DMS 273 (cell line): ENCODE results near the gene CCDC69.

Experiments
- DNase-seq: peaks from one replicate; lab custom pipeline; 2025; ENCODE audit not compliant: unreplicated experiment; lab: John Stamatoyannopoulos, UW

The CCDC69 gene

GRCh38 chr5:151168602-151169344 is 55.1 kb downstream of the CCDC69 start:
- no peak for DNase-seq

DNA sequence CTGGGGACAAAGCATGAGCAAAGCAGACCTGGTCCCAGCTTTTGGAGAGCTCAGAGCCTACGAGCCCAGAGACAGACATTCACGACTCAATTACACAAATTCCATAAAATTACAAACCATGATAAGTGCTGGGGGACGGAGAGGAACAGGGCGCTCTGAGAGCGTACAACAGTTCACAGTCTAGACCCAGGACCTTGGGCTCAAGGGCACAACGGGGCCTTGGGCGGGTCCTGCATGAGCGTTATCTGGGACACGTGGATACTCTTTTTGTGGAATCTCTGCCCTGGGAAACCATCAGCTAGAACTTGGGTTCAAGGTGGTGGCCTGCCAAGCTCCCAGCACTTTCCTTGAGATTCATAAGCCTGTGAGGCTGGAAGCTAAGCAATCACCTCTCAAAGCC is 56.9 kb downstream of the CCDC69 start:
- no peak for DNase-seq

DNA sequence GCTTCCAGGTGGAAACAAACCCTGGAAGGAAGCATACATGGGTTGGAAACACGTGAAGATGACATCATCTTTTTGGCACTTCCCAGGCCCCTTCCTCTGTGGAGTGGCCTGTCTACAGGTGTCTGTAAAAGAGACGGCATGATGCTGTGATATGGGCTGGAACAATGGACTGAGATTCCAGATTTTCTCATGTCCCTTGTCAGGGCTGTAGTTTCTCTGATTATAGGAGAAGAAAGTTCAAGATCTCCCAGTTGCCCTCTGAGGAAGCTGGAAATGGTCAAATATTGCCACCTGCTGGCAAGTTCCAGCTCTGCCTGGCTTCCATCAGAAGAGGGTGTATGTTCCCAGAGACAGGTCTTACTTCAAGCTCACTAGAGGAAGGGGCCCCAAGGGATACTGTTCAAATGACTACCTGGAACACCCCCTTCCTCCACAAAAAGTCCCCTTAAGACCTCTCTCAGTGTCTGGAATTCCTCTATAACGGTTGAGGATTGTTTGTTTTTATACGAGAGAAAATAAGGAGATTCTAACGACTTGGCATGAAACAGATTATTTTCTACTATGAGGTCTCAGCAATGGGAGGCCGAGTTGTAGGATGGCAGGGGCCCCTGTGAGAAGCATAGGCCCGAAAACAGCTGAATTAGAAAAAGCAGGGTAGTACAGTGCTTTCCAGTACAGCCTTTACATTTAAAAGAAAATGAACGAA is 59.1 kb downstream of the CCDC69 start:
- DNase-seq = peak; percentile 87

- DNase-seq = no peak
Observed at GRCh38 chr5:151162776-151163175, 61.1 kb downstream of the CCDC69 start.

- DNase-seq = no peak
Observed at GRCh38 chr5:151159649-151160373, 64.1 kb downstream of the CCDC69 start.

GRCh38 chr5:151158287-151158661 is 65.6 kb downstream of the CCDC69 start:
- peak; percentile 58 for DNase-seq

GRCh38 chr5:151157426-151158286 is 66.2 kb downstream of the CCDC69 start, which contains the start of gene ANXA6:
Gene ANXA6, minus strand, starts transcription at chr5:151157779. Its CDS starts 9,878 bp downstream, at chr5:151147901.
- peak; percentile 93 for DNase-seq

- peak; percentile 67 for DNase-seq
Observed at GRCh38 chr5:151156507-151157420, 67.1 kb downstream of the CCDC69 start.

DNA sequence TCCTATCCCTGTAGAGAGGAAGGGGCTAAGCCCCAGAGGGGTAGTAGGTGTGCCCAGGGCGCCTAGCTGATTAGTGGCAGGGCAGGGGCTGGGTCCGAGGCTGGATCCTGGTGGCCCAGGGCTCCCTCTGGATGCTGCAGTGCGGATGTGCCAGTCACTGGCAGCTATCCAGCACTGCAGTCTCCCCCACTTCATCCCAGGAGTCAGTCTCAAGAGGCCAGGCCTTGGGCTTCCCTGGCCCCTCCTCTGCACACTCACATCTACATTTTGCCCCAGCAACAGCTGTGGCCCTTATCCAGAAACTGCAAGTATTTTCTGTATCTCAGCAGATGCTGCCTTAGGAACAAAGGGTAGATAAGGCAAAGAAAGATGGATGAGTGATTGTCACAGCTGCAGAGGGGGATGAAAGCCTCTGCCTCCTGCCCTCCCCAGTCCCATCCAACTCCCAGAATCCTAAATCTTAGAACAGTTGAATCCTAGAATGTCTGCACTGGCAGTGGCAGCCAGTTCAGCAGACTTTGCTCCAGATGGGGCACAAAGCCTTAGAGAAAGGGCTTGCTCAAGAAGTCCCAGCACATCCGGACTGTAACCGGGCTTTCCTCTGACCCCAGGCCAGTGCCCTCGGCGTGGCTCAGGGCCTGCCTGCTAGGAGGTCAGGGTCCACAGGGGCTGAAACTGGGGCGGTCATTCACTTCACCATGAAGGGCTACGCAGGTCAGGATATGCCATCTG is 68.0 kb downstream of the CCDC69 start:
- DNase-seq = peak; percentile 91

DNA sequence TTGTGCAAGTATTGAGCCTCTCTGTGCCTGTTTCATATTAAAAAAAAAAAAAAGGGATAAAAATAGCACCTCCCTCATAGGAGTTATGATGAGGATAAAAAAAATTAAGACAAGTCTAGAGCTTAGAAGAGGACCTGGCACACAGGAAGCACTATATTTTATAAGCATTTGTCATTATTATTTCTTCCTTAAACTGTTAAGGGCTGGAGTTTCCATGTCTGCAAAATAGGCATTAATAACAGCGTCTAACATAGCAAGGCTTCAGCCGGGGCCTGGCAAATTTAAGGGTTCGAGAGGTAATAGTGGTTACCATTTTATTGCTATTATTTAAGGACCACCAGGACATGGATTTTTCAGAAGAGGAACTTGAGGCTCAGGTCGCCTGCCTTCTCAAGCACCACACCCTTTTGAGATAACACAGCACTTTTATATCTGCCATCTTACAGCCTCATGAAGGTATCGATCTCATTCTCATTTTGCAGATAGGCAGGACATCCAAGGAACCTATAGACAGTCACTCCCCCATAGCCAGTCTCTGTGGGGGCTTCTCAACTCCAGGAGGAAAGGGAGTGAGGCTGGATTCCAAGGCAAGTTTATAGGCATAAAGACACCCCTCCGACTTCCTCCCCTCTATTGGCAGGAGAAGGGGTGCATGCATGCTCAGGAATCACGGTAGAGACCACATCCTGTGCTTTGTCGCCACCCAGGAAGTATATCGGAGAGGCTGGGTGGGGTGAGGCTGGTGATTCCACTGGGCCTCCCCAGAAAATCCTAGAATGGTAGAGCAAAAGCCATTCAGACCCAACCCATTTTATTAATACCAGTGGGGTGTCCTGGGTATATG is 68.7 kb downstream of the CCDC69 start:
- DNase-seq = no peak

DNA sequence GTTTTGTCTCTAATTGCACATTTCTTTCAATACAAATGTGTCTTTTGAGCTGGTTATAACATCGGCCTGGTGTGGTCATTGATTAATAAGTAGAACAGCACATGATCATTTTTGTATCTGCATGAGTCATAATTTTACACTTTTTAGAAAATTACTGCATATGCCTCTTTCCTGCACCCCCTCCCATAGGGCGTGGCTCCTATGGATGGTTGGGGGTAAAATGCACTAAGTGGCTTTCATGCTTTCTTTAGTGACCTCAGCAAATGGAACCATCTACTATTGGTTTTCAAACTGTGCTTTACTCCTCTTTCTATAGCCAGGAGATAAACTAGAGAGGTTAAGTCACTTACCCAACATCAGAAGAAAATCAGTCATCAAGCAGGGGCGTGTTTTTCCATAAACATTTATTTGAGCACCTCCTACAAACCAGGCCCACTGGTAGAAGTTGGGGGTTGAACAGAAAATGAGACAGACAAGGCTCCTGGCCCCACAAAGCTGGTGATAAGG is 70.1 kb downstream of the CCDC69 start:
- no peak for DNase-seq

DNA sequence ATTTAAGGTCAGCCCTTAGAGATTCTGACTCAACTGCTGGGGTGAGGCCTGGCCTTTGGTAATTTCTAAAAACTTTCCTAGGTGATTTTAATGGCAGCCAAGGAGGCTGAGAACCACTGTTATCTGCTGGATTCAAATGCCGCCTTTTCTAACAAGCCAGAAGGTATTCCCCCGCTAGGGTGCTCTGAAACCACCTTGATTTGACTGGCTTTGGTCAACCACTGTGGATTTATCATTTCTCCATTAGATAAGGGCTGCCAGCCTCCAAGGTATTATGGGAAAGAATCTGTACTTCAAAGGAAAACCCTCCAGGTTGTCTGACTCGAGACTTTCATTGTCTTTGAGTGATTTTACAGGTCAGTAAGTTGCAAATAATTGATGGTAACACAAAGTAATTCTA is 70.6 kb downstream of the CCDC69 start:
- DNase-seq = no peak

DNA sequence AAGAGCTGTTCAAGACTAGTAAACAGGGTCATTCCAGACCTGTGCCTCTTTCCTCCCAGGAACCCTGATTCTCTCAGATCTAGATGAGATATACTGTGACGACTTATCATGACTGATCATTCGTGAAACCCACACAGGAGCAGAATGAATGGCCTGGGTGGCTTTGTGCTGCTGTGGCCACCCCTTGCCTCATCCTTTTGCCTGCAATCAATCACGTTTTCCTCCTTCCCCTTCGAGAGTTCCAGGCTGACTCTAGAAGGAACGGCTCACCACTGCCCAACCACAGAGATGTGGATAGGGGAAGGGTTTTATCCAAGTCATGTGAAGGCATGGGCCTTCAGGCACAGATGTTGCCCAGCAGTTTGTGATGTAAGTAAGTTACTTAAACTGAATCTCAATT is 72.1 kb downstream of the CCDC69 start:
- no peak for DNase-seq

- DNase-seq = no peak
Observed at GRCh38 chr5:151151263-151151660, 72.6 kb downstream of the CCDC69 start.

GRCh38 chr5:151150471-151151262 is 73.2 kb downstream of the CCDC69 start:
- DNase-seq = peak; percentile 75

DNA sequence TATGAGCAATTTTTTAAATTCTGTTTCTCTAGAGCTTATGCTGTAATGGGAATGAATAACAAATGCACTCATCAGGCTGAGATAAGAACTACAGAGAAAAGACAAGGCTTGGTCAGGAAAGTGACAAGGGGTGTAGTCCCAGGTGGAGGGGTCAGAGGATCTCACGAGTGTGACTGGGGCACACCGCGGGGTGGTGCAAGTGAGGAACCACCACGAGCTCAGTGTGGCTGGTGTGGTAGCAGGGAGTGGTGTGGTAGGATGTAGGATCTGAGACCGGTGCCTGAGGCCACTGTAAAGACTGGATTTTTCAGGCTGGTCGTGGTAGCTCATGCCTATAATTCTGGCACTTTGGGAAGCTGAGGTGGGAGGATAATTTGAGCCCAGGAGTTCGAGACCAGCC is 75.3 kb downstream of the CCDC69 start:
- no peak for DNase-seq

DNA sequence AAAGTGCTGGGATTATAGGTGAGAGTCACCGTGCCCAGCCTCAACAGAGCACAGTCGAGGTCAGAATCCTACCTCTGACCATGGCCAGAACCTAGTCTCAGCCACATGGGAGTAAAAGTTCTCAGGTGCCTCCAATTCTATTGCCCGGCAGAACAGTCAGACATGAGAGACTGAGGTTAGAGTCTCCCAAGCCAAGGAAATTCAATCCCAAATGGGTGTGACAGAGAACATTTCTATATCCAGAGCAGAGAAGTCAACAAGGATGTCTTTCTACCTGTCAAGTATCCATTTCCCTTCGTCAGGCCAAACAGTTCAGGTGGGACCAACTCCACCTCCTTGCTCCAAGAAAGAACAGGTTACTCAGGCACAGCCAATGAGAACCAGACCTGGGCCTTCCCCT is 76.9 kb downstream of the CCDC69 start:
- no peak for DNase-seq
